Central memory CD4-positive, alpha-beta T cell (primary cell): ENCODE data around the gene UBFD1.
"Not testable (repeated sequence)": the region's sequence is repeated elsewhere in the genome, so short reads cannot be mapped to it uniquely, and the experiment has no call there.

Experiments used
- DNase-seq: peaks from one replicate; pipeline ENCODE4 v3.0.0; 2022

UBFD1 gene

GRCh38 chr16:23610905-23611304 is 53.4 kb downstream of the UBFD1 start:
- not testable (repeated sequence) for DNase-seq

GRCh38 chr16:23611936-23612335 is 54.4 kb downstream of the UBFD1 start:
- no peak for DNase-seq

- DNase-seq: no peak
These were observed 58.3 kb downstream of the UBFD1 start for GRCh38 chr16:23615805-23616204.
